Erythroblast (primary cell): Measurements from ENCODE around the gene ACSM6.

Source experiments
- DNase-seq, 2 experiments: peaks; one replicate each; lab custom pipeline; 2025; lab: John Stamatoyannopoulos, UW
- GATA1 ChIP-seq: IDR thresholded peaks from 2 replicates; pipeline ENCODE4 v1.6.1; 2011; ENCODE audit warnings: low read depth, mild to moderate bottlenecking, control low read depth, low read length, moderate library complexity
- POLR2A ChIP-seq: IDR thresholded peaks from 2 replicates; pipeline ENCODE4 v1.6.1; 2011; ENCODE audit warnings: mild to moderate bottlenecking, low read length

ACSM6 gene

DNA sequence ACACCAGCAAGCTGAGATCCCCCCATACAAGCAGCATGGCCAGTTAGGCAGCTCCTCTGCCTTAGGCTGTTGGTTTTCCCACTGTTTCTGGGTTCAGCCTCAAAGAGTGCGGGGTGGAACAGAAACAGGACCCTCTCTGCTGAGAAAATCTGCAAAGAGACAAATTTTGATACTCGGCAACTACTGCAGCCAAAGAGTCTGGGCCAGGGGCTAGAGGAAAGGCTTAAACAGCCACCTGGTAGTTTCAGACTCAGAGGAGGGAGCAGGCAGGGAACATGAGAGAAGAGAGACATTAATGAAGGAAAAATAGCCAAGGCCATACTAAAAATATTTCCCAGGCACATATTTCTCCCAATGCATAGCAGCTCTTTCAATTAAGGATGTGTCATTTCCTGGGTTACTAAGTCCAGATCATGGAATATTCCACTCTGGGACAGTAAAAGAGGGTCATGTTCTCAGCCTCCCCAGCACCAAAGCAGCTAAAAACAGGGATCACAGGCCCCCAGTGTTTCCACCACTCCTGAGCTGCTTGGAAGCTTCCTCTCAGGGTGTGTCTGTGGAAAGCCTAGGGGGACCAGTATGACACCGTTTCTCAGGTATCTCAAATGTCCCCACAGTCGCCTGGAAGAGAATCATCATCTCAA lies 67.0 kb downstream of the ACSM6 start:
- TF ChIP-seq GATA1 (no peak), POLR2A (no peak)
- no peak for DNase-seq

DNA sequence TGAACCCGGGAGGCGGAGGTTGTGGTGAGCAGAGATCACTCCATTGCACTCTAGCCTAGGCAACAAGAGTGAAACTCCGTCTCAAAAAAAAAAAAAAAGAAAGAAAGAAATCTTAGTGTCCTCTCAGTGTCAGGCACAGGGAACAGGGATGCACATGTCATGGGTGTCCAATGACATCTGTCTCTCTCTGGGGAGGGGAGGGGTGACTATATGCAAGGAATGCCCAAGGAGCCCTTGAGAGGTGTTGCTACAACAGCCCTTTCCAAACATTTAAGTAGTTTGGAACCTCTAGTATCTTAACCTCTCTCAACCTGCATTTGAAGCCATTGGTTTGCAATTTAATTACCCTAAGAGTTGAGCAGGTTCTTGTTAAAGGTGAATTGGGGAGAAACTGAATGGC lies 67.9 kb downstream of the ACSM6 start:
- TF ChIP-seq GATA1, result no peak
- TF ChIP-seq POLR2A, result no peak
- DNase-seq, result no peak

DNA sequence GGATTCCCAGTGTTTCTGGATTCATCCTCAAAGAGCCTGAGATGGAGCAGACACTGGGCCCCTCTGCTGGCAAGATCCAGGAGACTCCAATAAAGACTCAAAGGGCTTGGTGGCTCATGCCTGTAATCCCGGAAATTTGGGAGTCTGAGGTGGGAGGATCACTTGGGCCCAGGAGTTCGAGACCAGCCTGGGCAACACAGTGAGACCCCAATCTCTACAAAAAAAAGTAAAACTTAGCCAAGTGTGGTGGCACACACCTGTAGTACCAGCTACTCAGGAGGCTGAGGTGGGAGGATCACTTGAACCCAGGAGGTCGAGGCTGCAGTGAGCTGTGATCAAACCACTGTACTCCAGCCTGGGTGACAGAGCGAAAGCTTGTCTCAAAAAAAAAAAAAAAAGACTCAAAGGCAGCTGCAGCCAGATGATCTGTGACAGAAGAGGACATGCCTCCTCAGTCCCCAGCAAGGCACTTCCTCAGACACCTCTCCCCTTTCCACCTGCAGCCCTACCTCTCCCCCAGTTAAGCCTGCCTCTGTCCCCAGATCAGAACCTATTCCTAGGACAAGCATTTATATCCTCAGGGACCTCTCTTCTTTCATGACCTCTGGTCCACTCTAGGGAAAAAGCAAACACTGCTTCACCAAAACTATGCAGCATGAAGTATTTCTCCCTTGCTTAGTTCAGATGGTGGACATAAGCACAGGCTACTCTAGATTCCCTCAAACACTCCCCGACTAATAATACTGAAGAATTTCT lies 68.9 kb downstream of the ACSM6 start:
- DNase-seq, result no peak
- TF ChIP-seq POLR2A (no peak), GATA1 (no peak)

DNA sequence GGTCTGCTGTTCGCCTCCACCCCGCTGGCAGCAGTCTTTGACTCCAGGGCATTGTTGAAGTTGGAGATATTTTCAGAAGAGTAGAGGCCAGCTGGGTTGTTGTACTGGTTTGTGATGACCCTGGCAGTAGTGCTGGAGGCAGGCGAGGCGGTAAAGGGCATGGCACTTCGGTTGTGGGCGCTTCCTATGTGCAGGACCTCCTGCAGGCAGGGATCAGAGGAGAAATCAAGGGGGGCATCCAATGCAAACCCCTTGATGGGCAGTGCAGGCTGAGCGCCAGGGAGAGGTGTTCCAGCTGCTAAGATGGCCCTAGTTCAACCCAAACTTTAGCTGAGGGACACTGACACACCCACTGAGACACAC lies 69.8 kb downstream of the ACSM6 start:
- TF ChIP-seq GATA1 (no peak), POLR2A (no peak)
- no peak for DNase-seq

DNA sequence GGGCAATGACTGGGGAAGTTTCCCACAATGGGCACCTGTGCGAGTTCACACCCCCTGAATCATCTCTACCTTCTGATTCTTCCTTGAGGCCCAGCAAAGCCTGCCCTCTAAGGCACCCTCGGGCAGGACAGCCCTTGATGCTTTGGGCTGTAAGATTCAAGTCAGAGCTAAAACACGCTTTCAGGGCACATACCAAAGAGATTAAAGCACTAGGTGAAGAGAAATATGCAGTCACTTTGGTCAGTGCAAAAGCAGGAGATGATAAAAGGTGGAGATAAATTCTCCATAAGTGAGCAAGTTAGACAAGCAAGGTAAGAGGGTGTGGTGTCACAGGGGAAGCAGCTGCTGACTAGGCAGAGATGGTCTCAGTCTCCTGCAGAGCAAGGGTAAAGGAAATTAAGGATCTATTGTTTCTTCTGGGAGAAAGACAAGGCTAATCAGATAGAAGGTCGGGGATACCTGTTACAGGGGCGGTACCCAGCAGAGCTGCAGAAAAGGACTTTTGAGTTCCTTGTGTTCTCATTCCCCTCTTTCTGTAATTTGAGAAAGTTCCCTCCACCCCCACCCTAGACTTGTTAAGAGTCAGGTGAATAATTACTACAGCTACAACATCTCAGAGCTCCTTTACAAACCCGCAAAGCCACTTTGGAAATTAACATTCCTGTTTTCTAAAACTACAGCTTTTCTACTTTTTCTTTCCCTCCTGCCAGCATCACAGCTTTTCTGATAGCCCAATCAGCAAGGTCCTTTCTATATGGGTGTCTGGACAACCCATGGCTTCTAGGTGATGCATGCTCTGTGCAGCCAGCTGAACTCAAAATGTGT lies 70.4 kb downstream of the ACSM6 start:
- DNase-seq, result no peak
- no peak for TF ChIP-seq GATA1

DNA sequence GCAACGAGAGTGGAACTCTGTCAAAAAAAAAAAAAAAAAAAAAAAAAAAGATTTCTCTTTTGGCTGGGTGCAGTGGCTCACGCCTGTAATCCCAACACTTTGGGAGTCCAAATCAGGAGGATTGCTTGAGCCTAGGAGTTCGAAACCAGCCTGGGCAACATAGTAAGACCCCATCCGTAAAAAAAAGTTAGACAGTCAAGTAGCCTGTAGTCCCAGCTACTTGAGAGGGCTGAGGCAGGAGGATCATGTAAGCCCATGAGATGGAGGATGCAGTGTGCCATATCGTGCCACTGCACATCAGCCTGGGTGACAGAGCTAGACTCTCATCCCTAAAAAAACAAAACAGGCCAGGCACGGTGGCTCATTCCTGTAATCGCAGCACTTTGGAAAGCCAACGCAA lies 71.5 kb downstream of the ACSM6 start:
- TF ChIP-seq POLR2A, result no peak
- TF ChIP-seq GATA1, result no peak

DNA sequence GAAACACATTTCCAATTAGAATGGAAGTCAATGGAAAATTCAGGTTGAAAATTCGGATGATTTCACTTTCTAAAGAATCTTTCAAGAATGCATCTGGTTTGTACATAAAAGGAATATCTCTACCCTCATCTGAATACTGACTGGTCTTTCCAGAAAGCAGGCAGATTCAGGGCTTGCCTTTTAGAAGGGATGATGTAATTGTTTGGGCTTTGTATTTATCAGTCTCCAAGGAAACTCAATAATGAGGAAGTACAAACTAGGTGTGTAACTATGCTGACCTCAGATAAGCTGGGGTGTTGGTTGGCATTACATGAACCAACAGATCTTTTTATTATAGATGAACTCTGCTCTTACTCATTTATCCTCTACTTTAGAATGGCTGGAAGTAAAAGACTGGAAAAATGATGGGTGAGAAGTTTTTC lies 72.6 kb downstream of the ACSM6 start:
- DNase-seq, result peak; percentile 65 to 81
- no peak for TF ChIP-seq POLR2A
- no peak for TF ChIP-seq GATA1

More for the DNA sequence above, 71.5 kb downstream of the ACSM6 start:
- no peak for DNase-seq

DNA sequence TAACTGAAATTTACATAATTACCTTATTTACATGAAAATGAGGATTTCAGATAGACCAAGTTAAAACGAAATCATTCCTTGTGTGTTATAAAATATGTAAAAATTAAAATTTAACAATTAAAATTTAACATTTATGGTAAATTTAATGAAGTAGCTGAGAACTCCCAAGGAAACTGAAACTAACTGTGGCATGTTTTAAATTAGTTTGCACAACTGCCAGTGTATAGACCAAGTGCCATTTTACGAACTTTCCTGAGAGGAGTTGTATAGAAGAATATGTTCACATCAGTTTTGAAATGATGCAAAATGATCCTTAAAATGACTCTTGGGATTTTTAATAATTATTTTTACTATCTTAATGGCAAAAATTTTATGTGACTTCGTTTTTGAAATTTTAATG lies 73.2 kb downstream of the ACSM6 start:
- no peak for DNase-seq
- no peak for TF ChIP-seq POLR2A
- no peak for TF ChIP-seq GATA1

DNA sequence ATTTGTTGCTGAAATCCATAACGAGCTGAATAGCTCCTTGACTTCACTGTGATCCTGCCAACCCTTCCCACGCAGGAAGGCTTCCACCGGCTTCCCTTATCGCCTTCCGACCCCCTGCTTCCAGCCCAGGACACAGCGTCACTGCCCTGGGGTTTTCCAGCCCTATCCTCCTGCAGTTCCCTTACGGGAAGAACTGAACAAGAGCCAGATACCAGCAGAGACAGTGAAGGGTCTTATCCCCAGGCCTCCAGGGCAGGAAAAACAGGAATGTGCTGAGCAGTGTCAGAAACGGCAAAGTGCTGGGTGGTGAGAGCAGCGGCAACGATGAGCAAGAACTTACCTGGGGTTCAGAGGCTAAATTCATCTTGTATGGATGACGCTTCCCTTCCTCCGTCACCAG lies 74.4 kb downstream of the ACSM6 start:
- no peak for DNase-seq
- TF ChIP-seq GATA1, result no peak
- no peak for TF ChIP-seq POLR2A

DNA sequence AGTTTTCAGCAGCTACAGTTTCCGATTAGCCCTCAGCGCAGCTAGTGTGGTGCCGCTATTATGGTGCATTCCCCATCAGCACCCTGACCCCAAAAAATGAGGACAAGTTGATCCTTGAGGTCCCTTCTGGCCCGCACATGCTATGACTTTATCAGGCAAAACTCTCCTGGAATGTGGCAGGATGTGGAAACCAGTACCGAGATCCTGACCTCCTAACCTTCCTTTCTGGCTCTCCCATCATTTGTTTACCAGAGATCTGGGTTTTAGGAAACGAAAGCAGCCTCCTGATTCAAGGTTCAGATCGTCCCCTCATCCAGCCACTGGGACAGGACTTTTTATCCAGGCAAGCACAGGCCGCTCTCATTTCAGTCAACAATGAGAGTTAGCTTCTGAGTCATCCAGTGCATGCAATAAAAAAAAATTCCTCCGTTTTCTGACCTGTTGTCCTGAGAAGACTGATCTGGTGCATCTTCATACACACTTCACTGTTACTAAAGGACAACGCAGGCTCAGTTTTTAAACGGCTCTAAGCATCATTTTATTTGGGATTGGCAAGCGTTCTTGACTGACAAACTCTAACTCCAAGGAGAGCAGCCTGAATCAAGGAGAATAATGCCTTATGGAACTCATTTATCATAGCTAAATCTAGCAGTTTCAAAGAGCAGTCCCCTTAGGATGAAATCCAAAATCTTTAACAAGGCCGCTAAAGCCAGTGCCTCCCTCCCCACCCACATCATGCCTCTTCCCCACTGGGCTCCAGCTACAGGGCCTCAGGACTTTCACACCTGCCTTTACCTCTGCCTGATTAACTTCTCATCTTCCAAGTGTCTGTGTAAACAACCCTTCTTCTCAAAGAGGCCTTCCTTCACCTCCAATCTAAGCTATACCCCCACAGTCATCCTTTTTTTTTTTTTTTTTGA lies 79.6 kb downstream of the ACSM6 start:
- TF ChIP-seq POLR2A, result no peak
- TF ChIP-seq GATA1, result no peak
- DNase-seq, result no peak

DNA sequence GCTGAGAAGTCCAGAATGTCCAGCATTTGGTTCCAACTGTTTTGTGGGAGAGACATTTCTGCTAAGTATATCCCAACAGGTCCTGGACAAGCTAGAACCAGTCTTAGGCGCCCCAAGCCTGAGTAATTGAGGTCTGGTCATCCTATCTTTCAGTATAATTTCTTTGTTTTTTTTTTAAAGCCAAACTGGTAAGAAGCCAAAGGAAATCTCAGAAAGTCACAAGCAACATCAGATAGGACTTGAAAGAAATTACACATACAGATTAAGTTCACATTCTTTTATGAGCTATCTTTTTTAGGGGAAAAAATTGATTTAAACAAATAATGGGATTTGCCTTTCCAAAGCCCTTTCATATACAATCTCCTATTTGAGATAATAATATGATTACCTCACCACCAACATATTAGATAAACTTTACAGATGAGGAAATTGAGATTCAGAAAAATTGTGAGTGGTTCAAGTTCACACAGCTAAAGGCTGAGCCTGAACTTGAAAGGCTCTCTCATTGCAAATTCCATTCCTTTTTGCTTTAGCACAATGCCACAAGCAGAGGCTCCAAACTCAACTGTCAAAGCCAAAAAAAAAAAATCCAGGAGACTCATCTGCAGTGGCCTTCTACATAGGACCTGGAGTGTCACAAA lies 81.8 kb downstream of the ACSM6 start:
- DNase-seq, result no peak

DNA sequence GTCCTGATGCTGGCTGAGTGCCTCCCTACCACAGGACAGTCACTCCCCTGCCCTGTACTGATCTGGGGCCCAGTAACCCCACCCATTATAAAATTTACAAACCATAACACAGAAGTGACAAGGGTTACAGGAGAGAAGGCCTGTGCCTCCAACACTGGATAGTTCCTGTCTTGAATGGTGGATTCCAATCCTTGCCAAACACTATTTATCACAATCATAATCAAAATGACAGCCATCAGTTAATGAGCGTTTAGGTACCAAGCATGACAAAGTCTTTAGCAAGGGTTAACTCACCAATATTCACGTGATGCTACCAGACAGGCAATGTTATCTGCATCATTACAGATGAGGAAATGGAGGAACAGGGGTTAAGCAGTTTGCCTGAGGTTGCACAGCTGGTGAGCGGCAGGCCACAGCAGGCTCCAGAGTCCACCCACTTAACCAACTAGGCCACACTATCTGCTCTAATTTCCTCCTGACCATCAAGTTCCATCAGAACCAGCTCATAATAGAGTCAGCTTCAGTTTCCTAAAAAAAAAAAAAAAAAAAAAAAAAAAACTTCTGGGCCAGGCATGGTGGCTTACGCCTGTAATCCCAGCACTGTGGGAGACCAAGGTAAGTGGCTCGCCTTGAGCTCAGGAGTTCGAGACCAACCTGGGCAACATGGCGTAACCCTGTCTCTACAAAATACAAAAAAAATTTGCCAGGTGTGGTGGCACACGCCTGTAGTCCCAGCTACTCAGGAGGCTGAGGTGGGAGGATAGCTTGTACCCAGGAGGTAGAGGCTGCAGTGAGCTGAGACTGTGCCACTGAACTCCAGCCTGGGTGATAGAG lies 82.5 kb downstream of the ACSM6 start:
- DNase-seq, result peak; percentile 31 to 52
- no peak for TF ChIP-seq GATA1
- no peak for TF ChIP-seq POLR2A

More for the DNA sequence above, 81.8 kb downstream of the ACSM6 start:
- TF ChIP-seq POLR2A, result no peak
- no peak for TF ChIP-seq GATA1
